CD8-positive, alpha-beta memory T cell (primary cell): ENCODE results near the gene KL. TPM values are rescaled to one million over a fixed set of nuclear protein-coding genes. Genes with fewer than 3 reads are reported as not detected.

Experiments used
- CTCF ChIA-PET: fragments of 350-600 bp; sonication (Branson Sonifier 250); formaldehyde crosslinking; loops from one replicate; lab custom pipeline; 2021; ENCODE audit warnings: antibody characterized with exemption; lab: Charles Lee
- POLR2A ChIA-PET: fragments of 350-600 bp; sonication (Branson Sonifier 250); formaldehyde crosslinking; loops from one replicate; lab custom pipeline; 2021; ENCODE audit warnings: antibody characterized with exemption; lab: Charles Lee
- DNase-seq, 5 donors: peaks; one replicate each; pipeline versions ENCODE4 v3.0.0 to v3.0.0-alpha.2; 2020 to 2022; ENCODE audit warnings: mixed read lengths in 1 of 5
- H3K27ac ChIP-seq: one replicate; pipeline ENCODE4 v1.7.0; 2013; ENCODE audit warnings: low read depth, mild to moderate bottlenecking, low read length, moderate library complexity
- H3K27me3 ChIP-seq: 2 replicates; pipeline ENCODE4 v1.7.0; 2013; ENCODE audit warnings: low read length, mild to moderate bottlenecking; ENCODE audit not compliant: insufficient read depth, poor library complexity, severe bottlenecking
- H3K36me3 ChIP-seq: 2 replicates; pipeline ENCODE4 v1.7.0; 2013; ENCODE audit warnings: mild to moderate bottlenecking, low read length, moderate library complexity; ENCODE audit not compliant: insufficient read depth
- H3K4me1 ChIP-seq: 2 replicates; pipeline ENCODE4 v1.7.0; 2013; ENCODE audit warnings: mild to moderate bottlenecking, low read length, moderate library complexity; ENCODE audit not compliant: insufficient read depth
- H3K4me3 ChIP-seq: 2 replicates; pipeline ENCODE4 v1.7.0; 2013; ENCODE audit warnings: mild to moderate bottlenecking, low read length
- H3K9me3 ChIP-seq: 2 replicates; pipeline ENCODE4 v1.7.0; 2013; ENCODE audit warnings: mild to moderate bottlenecking, low read length
- H3K27ac Mint-ChIP-seq, 8 donors: one replicate each; pipeline ENCODE4 v1.8.0; 2020 to 2021; ENCODE audit warnings: mixed read lengths in 8 of 8, mild to moderate bottlenecking in 6 of 8, inconsistent platforms in 3 of 8, moderate library complexity in 3 of 8
- H3K27me3 Mint-ChIP-seq, 2 donors: one replicate each; pipeline ENCODE4 v1.8.0; 2020 to 2021; ENCODE audit warnings: mixed read lengths in 2 of 2, mild to moderate bottlenecking in 1 of 2, moderate library complexity in 1 of 2
- H3K36me3 Mint-ChIP-seq, 3 donors: one replicate each; pipeline ENCODE4 v1.8.0; 2020 to 2021; ENCODE audit warnings: mixed read lengths in 3 of 3, inconsistent platforms in 1 of 3, mild to moderate bottlenecking in 1 of 3
- H3K4me1 Mint-ChIP-seq, 3 donors: one replicate each; pipeline ENCODE4 v1.8.0; 2020 to 2021; ENCODE audit warnings: mixed read lengths in 3 of 3, inconsistent platforms in 1 of 3, mild to moderate bottlenecking in 1 of 3
- H3K4me3 Mint-ChIP-seq, 7 donors: one replicate each; pipeline ENCODE4 v1.8.0; 2020 to 2021; ENCODE audit warnings: mixed read lengths in 7 of 7, mild to moderate bottlenecking in 6 of 7, moderate library complexity in 4 of 7, inconsistent platforms in 2 of 7
- H3K9me3 Mint-ChIP-seq, 5 donors: one replicate each; pipeline ENCODE4 v1.8.0; 2020 to 2022; ENCODE audit warnings: mixed read lengths in 5 of 5, mild to moderate bottlenecking in 3 of 5, moderate library complexity in 2 of 5, inconsistent platforms in 1 of 5
- polyA plus RNA-seq: library from polyadenylated mRNA; unstranded; fragments of 300-500 nt; fragmentation: Illumina TruSeq; gene quantifications from one replicate; pipeline ENCODE4 v1.2.3, GENCODE V29; 2021
- total RNA-seq, 2 experiments: library from RNA; stranded (reverse); gene quantifications; one replicate each; pipeline ENCODE4 v1.2.3, GENCODE V29; 2021

The KL gene
- total and polyA plus RNA-seq, 3 experiments from 2014 or later, result 0.20 to 0.35 TPM; not detected in 1

DNA sequence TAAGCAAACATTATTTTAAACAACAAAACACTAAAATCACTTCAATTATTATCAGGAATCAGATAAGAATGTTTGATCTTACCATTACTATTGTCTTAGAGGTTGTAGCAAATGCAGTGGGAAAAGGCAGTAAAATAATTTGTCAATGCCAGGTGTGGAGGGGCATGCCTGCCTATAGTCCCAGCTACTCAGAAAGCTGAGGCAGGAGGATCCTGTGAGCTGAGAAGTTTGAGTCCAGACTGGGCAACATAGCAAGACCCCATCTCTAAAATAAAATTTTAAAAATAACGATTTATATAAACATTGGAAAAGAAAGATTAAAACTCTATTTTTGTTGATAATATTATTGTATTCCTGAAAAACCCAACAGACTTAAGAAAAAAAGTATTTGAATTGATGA is 66.8 kb downstream of the KL start:
- no peaks in the 10 kb centered on the region for H3K27me3 ChIP-seq
- ChIA-PET POLR2A (no interaction called here), CTCF (no interaction called here)
- H3K4me3 ChIP-seq, result no peak overlapping the region
- H3K27ac ChIP-seq, result no peak overlapping the region
- no peaks in the 10 kb centered on the region for H3K36me3 ChIP-seq
- H3K36me3 Mint-ChIP-seq, result no peaks in the 10 kb centered on the region
- H3K27ac Mint-ChIP-seq, result no peak overlapping the region
- no peak for DNase-seq
- no peak overlapping the region for H3K4me3 Mint-ChIP-seq
- H3K4me1 ChIP-seq, result no peaks in the 10 kb centered on the region
- no peaks in the 10 kb centered on the region for H3K9me3 ChIP-seq
- no peaks in the 10 kb centered on the region for H3K4me1 Mint-ChIP-seq
- H3K9me3 Mint-ChIP-seq, result no peaks in the 10 kb centered on the region
- H3K27me3 Mint-ChIP-seq, result peaks cover 11 to 49% of the 10 kb centered on the region in 2 donors

DNA sequence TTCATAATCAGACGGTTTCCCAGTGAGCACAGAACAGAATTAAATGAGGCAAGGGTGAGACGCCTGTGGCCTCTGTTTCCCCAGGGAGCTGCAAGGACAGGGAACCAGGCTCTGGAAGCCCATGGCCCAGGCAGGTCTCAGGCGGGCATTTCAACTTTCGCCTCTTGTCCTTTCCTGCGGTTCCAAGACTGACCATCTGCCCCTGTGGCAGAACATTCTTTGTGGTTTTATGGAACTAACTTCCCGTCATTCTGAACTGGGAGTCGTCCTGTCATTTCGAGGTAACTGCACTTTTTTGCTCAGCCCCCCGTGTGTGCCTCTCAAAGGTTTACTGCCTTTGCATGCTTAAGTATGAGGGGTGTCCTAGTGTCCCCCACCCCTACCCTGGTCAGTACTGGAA is 70.9 kb downstream of the KL start:
- Histone ChIP-seq H3K4me1 (no peaks in the 10 kb centered on the region), H3K36me3 (no peaks in the 10 kb centered on the region), H3K9me3 (no peaks in the 10 kb centered on the region), H3K4me3 (no peak overlapping the region), H3K27me3 (no peaks in the 10 kb centered on the region), H3K27ac (no peak overlapping the region)
- Mint-ChIP-seq H3K4me1 (no peaks in the 10 kb centered on the region), H3K4me3 (no peak overlapping the region), H3K27ac (no peak overlapping the region), H3K9me3 (no peaks in the 10 kb centered on the region), H3K36me3 (no peaks in the 10 kb centered on the region), H3K27me3 (peaks cover 2 to 33% of the 10 kb centered on the region in 2 donors)
- ChIA-PET POLR2A (no interaction called here), CTCF (no interaction called here)
- no peak for DNase-seq

DNA sequence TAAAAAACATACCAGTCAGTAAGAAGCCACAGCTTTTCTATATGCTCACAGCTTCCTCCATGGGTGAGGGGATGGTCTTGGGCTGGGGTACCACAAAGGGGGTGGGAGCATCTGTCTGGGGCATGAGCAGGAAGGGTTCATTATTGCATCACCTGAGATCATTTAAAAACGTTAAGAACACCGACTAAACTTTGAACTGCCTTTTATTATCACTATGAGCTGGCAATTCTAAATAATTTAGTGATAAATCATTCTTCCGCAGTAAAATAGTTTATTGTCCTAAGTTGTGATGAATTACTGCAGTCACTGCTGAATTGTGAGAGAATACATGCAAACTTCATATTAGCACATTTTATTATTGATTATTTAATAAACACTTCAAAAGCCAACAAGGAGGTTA is 71.6 kb downstream of the KL start:
- Mint-ChIP-seq H3K27ac (no peak overlapping the region), H3K36me3 (no peaks in the 10 kb centered on the region), H3K27me3 (peaks cover 2 to 30% of the 10 kb centered on the region in 2 donors), H3K9me3 (no peaks in the 10 kb centered on the region), H3K4me3 (no peak overlapping the region), H3K4me1 (no peaks in the 10 kb centered on the region)
- H3K9me3 ChIP-seq, result no peaks in the 10 kb centered on the region
- CTCF ChIA-PET, result no interaction called here
- no peak for DNase-seq
- POLR2A ChIA-PET, result no interaction called here
- no peak overlapping the region for H3K27ac ChIP-seq
- no peaks in the 10 kb centered on the region for H3K36me3 ChIP-seq
- no peak overlapping the region for H3K4me3 ChIP-seq
- H3K4me1 ChIP-seq, result no peaks in the 10 kb centered on the region
- no peaks in the 10 kb centered on the region for H3K27me3 ChIP-seq

DNA sequence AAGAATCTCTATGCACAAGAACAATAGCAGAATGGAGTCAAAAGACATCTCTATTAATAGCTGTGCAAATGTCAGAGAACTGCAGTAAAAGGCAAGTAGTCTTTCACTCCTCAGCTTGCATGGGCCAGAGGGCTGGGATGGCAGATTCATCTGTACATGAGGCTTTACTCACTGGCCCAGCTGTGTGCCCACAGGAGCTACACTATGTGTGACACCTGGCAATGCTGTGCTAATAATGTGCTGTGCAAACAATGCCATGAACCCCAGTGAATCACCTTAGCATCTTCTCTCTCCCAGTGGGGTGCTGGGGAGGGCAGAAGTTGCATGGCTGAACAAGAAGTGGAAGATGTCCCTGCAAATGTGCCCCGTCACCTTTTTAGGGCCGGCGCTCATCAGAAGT is 73.1 kb downstream of the KL start:
- ChIA-PET POLR2A (no interaction called here), CTCF (no interaction called here)
- Histone ChIP-seq H3K4me3 (no peak overlapping the region), H3K27me3 (no peaks in the 10 kb centered on the region), H3K9me3 (no peaks in the 10 kb centered on the region), H3K27ac (no peak overlapping the region), H3K36me3 (no peaks in the 10 kb centered on the region), H3K4me1 (no peaks in the 10 kb centered on the region)
- DNase-seq, result no peak
- Mint-ChIP-seq H3K36me3 (no peaks in the 10 kb centered on the region), H3K27ac (no peak overlapping the region), H3K4me1 (no peaks in the 10 kb centered on the region), H3K4me3 (no peak overlapping the region), H3K27me3 (peaks cover 2 to 34% of the 10 kb centered on the region in 2 donors), H3K9me3 (no peaks in the 10 kb centered on the region)

DNA sequence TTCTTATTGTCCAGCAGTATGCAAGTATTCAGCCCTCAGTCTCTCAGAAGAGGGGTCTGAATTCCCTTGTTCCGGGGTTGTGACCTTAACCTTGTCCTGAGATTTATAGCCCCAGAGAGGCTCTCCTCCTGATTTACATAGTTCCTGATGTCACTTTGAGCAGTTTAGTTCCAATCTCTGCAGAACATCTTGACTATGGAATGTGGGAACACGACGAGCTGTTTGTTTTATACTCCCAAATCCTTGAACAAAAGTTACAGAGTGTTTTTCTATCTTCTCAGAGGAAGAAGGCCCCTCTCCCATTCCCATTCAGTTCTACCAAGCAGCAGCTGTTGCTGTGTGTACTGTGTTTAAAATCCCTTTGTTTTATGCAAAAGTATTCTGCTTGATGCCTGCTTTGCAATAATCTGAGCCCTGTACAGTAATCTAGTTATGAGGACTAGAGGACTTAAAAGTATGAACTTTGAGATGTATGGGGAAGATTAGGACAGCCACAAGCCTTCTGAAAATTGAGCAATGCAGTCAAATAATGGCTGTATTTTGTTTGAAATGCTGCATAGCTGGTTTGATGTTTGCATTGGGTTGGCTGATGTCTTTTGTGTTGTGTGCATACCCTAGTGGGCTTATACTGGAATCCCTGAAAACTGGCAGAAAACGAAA is 74.7 kb downstream of the KL start:
- H3K27me3 ChIP-seq, result no peaks in the 10 kb centered on the region
- H3K4me3 Mint-ChIP-seq, result no peak overlapping the region
- no peak overlapping the region for H3K27ac ChIP-seq
- H3K36me3 ChIP-seq, result no peaks in the 10 kb centered on the region
- no peak overlapping the region for H3K4me3 ChIP-seq
- H3K4me1 Mint-ChIP-seq, result no peaks in the 10 kb centered on the region
- no peaks in the 10 kb centered on the region for H3K9me3 Mint-ChIP-seq
- H3K27ac Mint-ChIP-seq, result no peak overlapping the region
- POLR2A ChIA-PET, result no interaction called here
- DNase-seq, result no peak
- H3K4me1 ChIP-seq, result no peaks in the 10 kb centered on the region
- H3K27me3 Mint-ChIP-seq, result peaks cover 2 to 34% of the 10 kb centered on the region in 2 donors
- no peaks in the 10 kb centered on the region for H3K36me3 Mint-ChIP-seq
- no peaks in the 10 kb centered on the region for H3K9me3 ChIP-seq
- CTCF ChIA-PET, result no interaction called here

DNA sequence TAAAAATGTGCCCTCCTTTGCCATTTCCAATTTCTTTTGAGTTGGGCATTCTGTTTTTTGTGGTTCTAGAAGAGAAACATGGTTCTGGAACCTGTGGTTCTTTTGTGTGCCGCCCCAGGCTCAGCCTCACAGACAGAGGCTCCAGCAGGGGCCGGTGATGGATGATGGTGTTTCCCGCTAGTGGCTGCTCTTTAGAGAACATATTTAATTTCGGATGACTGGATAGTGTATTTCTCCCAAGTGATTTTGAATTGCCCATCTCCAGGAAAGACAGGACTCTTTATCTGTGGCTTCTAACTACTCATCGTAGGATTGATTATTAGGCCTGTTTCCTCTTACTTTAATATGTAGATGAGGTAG is 75.2 kb downstream of the KL start:
- Histone ChIP-seq H3K36me3 (no peaks in the 10 kb centered on the region), H3K4me3 (no peak overlapping the region), H3K9me3 (no peaks in the 10 kb centered on the region), H3K4me1 (no peaks in the 10 kb centered on the region), H3K27me3 (no peaks in the 10 kb centered on the region), H3K27ac (no peak overlapping the region)
- peaks cover under 1 to 33% of the 10 kb centered on the region in 2 donors for H3K27me3 Mint-ChIP-seq
- H3K4me3 Mint-ChIP-seq, result no peak overlapping the region
- no peaks in the 10 kb centered on the region for H3K9me3 Mint-ChIP-seq
- DNase-seq, result no peak
- no peaks in the 10 kb centered on the region for H3K4me1 Mint-ChIP-seq
- POLR2A ChIA-PET, result no interaction called here
- H3K36me3 Mint-ChIP-seq, result no peaks in the 10 kb centered on the region
- H3K27ac Mint-ChIP-seq, result no peak overlapping the region
- CTCF ChIA-PET, result no interaction called here

DNA sequence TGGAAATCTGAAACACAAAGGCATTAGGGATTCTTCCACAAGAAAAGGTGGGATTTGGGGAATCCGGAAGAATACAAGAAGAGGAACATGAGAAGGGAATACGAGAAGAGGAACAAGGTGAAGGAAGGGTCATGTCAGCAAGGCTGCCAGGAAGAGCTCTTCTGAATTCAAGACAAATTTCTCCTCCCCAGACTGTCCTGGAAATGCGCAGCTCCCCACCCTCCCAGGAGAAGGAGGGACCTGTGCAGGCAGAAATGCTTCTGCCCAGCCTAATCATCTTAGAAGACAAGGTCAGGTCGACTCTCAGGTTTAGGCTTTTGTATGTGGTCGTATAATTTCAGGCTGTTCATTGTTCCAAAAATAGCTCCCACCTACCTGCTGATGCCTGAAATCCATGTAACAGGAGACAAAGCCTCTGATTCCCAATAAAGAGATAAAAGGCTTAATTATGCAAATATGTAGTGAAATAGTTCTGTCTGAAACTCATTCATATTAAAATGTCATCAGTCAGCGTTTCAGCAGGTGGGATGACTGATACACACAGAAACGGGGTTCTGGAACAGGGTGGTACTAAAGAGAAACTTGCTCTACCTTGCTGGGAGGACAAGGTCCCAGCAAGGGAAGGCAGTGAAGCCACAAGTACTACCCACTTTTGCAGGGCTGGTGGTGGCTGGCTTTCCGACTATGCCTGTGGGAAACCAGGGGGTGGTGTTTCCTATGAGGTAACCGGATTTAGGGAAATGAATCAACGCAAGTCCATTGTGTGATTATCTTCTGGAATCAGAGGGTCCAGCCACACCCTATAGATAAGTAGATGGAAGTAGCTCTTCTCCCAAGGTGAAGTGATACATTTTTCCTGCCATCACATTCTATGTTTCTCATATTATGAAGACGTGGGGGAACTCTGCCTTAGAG is 76.1 kb downstream of the KL start:
- Mint-ChIP-seq H3K9me3 (no peaks in the 10 kb centered on the region), H3K4me1 (no peaks in the 10 kb centered on the region), H3K4me3 (no peak overlapping the region), H3K27me3 (peaks cover 0 to 23% of the 10 kb centered on the region in 2 donors), H3K27ac (no peak overlapping the region), H3K36me3 (no peaks in the 10 kb centered on the region)
- ChIA-PET POLR2A (no interaction called here), CTCF (interaction anchor here (1.1 kb wide), 1 partner anchor 26 kb away, joined by 3 read pairs; no protein-coding TSS in a partner anchor)
- Histone ChIP-seq H3K27ac (no peak overlapping the region), H3K36me3 (no peaks in the 10 kb centered on the region), H3K4me1 (no peaks in the 10 kb centered on the region), H3K27me3 (no peaks in the 10 kb centered on the region), H3K4me3 (no peak overlapping the region), H3K9me3 (no peaks in the 10 kb centered on the region)
- no peak for DNase-seq

DNA sequence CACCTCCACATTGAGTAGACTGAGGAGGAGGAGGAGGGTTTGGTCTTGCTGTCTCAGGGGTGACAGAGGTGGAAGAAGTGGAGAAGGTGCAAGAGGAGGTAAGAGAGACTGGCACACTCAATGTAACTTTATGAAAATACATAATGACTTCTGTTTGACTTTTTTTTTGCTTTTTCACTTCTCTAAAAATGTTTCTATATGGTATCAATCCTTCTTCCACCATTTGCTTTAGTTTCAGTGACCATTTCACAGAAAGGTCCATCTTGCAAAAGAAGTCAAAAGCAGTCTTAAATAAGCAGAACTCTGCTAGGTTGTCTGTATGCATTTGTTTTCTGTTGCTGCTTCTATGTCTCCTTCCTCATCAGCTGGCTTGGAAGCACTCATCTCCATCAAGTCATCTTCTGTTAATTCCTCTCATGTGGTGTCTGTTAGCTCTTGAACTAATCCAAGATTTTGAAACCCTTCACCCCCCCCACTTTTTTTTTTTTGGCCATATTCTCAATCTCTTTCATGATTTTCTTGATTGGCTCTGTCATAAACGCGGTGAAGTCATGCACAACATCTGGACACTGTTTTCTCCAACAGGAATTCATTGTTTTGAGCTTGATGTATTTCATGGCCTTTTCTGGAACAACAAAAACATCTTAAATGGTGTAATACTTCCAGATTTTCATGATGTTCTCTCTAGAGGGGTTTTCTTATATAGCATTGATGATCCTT is 80.8 kb downstream of the KL start:
- no peaks in the 10 kb centered on the region for H3K9me3 ChIP-seq
- no peak for DNase-seq
- H3K27ac ChIP-seq, result no peak overlapping the region
- no peaks in the 10 kb centered on the region for H3K36me3 ChIP-seq
- H3K36me3 Mint-ChIP-seq, result no peaks in the 10 kb centered on the region
- no peaks in the 10 kb centered on the region for H3K4me1 ChIP-seq
- peaks cover 0 to 7% of the 10 kb centered on the region in 2 donors for H3K27me3 Mint-ChIP-seq
- CTCF ChIA-PET, result no interaction called here
- H3K4me3 ChIP-seq, result no peak overlapping the region
- no peaks in the 10 kb centered on the region for H3K27me3 ChIP-seq
- POLR2A ChIA-PET, result no interaction called here
- H3K4me1 Mint-ChIP-seq, result no peaks in the 10 kb centered on the region
- peaks cover 0 to 7% (median 3%) of the 10 kb centered on the region in 5 donors for H3K9me3 Mint-ChIP-seq
- H3K4me3 Mint-ChIP-seq, result no peak overlapping the region
- H3K27ac Mint-ChIP-seq, result no peak overlapping the region
